ENCODE measurements around the gene NNMT.
A peak's percentile ranks its signal among the peaks of the same experiment; 100 is the strongest.

NNMT gene

DNA sequence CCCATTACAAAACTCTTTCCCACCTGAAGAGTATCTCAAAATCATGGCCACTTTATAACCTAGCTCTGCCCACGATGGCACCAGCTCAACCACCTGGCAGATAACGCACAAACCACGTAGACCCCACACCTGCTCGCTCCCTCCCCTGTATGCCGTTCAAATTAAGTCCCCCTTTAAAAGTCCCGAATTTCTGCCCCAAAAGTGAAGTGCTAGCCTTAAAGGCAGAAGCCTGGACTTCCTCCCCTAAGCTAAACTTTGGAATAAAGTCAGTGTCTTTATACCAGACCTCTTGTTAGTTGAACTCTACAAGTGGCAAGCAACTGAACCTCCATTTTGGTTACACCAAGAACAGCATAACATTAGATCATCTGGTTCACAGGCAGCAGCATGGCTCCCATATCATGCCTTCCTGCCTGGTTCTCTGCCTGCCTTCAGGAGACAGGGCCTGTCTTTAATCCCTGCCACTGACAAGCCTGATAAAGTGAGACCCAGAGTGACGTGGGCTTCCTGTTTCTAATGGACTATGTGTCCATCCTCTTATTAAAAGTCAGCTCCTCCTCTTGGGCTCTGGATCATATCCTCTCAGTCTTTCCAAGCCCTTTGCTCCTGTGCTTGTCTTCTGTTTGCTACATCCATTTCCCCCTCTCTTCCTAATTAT is 32.6 kb upstream of the NNMT start:
- DNase-seq: peak; percentile 45

DNA sequence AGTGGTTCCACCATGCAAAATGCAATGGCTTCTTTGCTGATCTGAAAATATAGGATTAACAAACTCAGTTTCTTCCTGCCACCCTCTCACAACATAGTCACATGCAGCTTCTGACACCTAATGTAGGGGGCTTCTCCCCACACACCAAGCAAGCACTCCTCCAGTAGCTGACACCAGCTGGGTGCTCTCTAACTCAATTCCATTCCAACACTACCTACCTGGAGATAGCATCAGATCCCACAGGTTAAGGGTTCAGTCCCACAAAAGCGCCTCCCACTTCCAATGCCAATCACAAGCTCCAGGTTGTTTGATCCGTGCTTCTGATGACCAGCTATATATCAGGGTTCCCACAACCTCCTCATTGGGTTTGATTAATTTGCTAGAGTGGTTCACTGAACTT is 31.8 kb upstream of the NNMT start:
- DNase-seq: no peak

DNA sequence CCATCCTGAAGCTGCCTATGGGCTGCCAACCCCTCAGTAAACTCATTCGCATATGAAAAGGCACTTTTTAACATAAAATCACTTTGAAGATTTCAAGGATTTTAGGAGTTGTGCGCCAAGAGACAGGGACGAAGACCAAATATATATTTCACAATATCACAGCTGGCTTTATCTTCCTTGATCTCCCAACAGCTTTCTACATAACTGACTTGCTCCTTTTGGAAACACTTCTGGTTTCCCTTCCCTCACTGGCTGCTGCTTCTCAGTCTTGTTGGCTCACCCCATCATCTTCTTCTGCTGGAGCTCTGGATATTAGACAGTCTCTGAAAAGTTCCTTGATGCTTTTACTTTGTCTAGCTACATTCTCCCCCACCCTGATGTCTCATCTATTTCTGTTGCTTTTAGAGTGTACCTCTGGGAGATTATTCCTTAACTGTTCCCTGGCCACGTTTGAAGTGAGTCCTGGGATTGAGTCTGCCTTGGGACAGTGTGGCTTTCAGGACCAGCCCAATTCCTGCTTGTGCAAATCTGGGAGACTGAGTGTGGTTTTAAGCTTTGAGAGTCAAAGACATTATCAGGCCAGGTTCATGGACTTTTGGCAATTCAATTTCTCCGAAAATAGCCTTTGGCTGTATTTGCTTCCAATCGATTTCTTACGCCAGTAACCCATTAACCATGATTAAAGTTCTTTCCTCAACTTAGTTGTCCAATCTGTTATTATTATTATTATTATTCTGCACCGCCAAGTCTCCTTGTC is 30.9 kb upstream of the NNMT start:
- peak; percentile 23 for DNase-seq

DNA sequence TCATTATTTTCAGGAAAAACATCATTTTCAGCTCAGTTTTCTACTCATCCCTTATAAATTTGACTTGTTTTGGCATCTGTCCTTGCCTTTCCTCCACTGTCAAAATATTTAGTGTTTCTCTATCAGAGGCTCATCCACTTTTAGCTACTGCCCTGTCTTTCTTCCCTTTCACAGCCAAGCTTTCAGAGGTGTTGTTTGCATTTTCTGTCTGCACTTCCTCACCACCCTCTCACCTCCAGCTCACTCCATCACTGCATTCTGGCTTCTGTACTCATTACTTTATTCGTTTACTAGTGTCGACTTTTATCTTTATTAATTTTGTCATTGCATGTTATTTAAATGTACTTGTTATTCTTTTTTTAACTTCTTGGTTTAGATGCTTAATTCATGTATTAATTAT is 26.7 kb upstream of the NNMT start:
- no peak for DNase-seq

DNA sequence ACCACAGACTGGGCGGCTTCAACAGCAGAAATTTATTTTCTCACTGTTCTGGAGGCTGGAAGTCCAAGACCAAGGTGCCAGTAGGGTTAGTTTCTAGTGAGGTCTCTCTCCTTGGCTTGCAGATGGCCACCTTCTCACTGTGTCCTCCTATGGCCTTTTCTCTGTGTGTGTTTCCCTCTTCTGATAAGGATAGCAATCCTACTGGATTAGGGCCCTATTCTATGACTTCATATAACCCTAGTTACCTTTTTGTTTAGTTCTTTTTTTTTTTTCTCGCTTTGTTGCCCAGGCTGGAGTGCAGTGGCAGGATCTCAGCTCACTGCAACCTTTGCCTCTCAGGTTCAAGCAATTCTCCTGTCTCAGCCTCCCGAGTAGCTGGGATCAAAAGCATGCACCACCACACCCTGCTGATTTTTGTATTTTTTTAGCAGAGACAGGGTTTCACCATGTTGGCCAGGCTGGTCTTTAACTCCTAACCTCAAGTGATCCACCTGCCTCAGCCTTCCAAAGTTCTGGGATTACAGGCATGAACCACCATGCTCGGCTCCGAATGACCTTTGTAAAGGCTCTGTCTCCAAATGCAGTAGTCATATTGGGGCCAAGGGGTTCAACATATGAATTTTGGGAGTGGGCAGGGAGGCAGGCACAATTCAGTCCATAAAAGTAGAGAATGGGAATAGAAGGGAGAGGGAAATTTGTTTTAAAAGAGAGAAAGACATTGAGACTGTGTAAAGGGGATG is 25.5 kb upstream of the NNMT start:
- no peak for DNase-seq

DNA sequence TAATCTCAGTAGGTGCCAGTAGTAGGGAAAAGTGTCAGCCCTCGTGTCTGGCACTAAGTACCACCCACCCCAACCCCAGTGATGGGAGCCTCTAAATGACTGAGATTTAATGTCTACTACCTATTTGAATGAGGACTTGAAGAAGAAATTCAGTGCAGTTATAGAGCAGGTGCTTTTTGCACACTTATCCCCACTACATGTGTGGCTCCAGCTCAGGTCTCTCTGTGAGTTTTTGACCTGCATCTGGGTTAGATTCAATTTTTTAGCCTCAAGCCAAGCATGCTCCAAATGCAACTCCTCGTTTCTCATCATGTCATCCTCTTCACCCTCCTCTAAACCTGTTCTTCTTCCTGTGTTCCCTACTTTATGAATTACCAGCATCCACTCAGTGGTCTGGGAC is 24.9 kb upstream of the NNMT start:
- DNase-seq: no peak

DNA sequence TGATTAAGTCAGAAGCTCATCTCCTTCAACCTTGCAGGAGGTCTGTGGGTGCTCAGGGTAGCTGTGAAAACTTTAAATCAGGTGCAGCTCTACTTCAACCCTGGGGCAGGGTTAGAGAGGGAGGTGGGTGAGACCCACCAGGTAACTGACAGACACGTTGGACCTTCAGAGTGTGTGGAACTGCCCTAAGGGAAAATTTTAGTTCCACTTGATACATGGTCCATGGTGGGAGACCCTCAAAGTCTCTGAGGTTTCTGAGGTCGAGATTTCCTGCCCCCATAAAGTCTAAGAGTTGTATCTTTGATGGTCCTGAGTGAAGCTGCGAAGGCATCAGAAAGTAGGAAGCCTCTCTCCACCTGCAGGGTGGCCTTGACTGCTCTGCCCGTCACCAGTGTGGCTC is 23.9 kb upstream of the NNMT start:
- DNase-seq: no peak

DNA sequence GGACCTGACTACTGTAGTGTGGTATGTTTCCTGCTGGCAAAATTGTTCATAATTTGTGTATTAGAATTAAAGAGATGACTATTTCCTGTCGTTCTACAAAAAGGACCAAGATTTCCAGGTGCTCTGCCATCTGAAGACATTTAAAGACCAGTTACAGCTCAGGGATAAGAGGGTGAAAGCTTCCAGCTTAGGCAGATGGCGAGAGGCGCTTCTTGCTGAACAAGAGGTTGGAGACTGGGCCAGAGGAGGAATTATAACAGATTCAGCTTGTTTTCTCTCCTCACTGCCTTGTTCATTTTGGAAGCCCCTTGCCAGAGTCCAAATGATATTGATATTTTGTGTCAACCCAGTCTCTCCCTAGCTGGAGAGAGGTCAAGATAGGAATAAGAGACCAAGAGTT is 23.1 kb upstream of the NNMT start:
- DNase-seq: no peak

DNA sequence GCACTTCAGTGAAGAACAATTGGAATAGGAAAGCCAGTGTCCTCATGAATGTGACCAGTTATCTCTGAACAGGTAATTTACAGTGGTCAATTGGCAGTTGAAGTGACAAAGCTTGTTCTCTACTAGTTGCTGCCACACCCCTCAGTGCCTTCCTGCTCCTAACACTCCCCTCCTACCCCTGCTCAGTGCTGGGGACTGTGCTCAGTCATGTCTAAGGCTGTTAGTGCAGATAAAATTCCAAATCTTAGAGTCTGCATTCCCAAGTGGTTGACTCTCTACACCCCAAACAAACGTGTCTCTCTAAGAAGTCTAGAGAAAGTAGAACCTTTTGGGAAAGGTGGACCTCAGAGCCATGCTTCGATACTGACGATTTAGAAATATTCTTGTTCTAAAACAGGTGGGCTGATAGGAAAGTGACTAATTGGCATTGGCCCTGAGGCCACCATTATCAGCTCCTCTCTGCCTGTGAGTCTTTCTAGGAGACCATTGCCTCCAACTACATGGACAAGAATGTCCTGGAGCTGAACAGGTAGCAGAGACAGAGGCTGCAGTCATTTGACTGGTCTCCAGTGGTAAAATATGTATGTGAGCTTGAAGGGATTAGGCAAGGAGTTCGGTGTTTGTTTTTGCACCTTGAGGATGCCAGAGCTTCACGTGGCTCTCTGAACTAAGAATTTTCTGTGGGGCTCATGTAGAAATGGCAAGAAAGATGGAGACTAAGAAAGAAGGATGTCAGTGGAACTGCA is 22.1 kb upstream of the NNMT start:
- no peak for DNase-seq

DNA sequence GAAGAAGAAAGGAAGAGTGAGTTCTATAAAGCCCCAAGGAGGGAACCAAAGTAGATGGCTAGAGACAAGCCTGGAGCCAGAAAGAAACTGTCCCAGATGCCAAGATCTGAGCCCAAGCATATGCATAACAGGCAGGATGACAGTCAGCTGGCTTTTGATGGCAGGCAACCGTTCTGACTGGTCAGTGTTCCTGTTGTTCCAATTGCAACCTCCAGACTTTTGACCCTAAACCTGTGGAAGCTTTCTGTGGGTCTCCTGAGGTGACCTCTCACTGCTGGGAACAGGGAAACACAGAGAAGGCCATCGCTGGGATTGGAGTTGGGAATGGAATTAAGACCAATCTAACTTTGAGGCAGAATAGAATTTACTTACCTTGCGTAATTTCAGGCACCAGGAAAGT is 21.6 kb upstream of the NNMT start:
- no peak for DNase-seq

DNA sequence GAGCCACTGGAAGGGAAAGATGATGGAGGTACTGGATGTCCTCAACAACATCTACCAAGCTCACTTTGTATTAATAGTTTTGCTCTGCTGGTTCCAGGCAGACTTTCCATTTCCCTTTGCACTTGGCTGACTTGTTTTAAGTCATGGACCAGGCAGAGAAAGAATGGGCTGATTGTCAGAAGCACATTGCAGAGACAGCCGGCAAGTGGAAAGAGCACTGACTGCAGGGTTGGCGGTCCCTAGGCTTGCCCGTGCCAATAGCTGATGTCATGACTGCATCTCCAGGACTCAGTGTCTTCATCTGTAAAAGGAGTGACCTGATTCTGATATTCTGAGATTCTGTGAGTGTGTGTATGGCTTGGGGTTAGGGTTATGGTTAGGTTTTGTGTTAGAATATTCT is 20.9 kb upstream of the NNMT start:
- no peak for DNase-seq

DNA sequence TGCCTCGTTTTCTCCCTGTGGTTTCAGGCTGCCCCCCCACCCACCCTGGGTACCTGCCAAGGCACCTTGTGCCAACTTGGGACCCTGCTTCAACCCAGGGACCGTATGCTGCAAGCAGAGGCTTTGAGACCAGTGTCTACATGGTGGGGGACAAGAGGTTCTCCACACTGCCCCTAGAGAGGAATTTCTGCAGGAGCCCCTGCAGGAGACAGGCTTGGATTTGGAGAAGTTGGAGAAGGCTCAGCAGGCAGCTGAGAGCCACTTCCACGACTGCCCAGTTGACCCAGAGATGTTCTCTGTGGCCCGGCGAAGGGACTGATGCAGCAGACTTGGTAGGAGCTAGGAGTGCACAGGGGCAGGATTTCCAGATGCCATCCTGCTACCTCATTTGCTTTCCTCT is 20.1 kb upstream of the NNMT start:
- no peak for DNase-seq

DNA sequence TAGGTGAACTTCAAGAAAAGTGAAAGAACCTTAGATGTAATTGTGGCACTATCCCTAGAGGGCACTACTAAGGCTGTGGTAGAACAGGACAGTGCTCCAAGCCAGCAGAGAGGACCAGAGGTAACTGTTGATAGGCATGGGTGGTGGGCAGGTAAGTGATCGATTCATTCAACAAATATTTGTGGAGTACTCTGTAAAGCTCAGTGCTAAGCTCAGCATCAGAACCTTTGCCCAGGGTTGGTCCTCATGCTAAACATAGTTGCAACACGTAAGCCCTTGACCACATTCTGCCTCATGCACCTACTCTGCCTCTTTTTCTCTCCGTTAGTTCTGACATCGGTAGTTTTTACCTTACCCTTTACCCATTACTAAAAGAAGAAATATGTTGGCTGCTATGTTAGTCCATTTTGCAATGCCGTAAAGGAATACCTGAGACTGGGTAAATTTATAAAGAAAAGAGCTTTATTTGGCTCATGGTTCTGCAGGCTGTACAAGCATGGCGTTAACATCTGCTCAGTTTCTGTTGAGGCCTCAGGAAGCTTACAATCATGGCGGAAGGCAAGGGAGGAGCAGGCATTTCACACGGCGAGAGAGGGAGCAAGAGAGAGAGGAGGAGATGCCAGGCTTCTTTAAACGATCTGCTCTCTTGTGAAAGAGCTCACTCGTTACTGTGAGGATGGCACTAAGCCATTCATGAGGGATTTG is 18.4 kb upstream of the NNMT start:
- DNase-seq: no peak

DNA sequence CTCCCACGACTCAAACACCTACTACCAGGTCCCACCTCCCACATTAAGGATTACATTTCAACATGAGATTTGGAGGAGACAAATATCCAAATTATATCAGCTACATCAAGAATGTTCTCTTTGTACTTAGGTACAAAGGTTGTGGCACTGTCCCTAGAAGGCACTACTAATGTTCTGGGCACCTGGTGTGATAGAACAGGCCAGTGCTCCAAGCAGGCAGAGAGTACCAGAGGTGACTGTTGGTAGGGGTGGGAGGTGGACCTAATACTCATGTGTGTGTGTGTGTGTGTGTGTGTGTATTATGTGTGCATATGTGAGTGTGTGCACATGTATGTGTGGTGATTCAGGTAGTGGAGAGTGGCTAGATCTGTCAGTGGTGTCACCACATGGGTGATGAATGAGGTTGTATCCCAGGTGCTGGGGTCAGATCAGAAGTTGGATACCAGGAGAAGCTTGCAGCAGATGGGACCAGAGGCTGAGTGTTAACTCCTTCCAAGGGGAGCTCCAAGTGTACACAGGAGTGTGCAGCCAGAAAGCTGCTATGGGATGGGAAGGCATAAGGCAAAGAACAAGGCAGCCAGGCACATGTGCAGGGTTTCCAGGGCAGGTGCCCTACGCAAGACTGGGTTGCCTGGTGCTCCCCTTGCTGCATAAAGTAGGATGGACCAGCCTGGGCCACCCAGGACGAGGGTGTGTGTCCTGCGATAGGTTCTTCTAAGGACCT is 17.7 kb upstream of the NNMT start:
- no peak for DNase-seq

DNA sequence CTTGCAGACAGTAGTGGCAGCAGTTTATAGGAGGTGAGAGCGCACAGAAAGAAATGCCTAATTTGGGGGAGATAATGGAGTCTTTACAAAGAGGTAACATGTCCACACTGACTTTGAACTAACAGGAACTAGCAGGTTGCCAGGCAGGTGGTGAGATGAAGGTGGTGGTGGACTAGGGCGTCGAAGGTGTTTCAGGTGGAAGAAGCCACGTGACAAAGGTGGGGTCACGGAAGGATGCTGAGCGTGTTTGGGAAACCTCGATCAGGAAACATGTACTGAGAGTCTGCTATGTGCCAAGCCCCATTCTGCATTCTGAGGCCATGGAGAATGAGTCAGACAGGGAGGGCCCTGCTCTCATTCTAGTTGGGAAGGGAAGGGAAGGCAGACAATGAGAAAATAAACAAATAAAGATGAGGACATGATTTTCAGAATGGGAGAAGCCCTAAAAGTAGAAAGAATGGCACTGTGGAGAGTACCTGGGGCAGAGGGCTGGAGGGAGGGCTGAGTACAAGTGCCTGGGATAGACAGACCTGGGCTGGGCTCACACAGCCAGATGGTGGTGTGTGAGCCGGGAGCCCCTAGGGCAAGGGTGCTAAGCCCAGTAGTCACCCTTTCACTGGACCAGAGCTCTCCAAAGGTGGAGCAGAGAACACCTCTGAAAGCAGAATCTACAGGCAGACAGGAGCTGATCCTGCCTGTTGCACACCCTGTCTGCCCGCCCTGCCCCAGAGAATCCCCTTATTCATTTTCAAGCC is 16.2 kb upstream of the NNMT start:
- no peak for DNase-seq

DNA sequence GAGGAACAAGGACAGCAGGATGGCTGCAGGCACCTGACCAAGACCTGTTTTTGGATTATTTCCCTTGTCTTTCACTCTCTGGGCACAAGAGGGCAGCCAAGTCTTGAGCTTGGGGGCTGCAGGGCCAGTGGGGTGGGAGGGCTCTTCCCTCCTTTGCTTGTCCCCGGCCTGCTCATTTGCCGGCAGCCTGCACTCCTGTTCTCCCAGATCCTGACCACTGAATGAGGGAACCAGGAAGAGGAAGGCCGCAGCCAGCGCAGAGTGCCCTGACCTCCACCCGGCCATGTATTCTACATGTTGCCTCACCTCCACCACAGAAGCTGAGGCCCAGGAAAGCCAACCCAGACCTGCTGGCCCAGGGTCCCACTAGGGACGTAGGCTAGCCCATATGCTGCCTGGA is 15.5 kb upstream of the NNMT start:
- DNase-seq: peak; percentile 85

DNA sequence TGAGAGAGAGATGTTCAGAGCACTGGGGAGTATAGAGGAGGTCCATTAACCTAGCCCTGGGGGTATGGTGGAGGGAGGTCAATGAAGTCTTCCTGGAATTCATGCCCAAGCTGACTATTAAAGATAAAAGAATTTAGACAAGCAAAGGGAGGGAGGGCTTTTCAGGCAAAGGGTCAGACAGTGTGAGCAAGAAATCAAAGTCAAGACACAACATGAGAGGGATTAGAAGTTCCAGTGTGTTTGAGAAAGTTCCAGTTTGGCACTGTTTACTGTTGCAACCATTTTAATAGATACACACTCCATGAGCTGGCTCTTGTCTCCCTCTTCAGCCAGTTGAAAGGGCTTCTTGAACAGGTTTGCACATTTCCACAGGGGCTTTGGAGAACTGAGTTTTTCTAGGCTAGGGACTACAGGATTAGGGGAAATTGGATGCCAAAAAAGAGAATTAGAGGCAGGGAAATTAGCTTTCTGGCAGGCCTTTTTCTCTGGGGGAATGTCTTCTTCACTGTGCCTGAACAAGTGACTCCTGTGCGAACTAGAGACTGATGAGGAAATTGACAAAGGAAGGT is 14.7 kb upstream of the NNMT start:
- DNase-seq: no peak

DNA sequence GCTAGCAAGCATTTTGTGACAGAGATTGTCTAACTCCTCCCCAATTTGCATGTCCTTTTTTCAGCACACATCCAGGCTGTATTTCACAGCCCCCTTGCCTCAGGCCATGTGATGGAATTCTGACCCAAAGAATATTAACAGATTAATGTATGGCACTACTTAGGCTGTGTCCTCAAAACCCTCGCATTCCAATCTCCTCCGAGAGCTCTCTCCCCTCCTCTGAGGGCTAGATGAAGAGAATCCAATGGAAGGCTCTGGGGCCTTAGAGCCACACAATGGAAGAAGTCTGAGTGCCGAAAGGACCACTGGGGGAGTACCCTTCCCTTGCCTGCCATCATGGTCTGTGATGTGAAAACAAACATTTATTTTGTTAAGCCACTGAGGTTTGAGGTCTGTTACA is 13.7 kb upstream of the NNMT start:
- peak; percentile 31 for DNase-seq

DNA sequence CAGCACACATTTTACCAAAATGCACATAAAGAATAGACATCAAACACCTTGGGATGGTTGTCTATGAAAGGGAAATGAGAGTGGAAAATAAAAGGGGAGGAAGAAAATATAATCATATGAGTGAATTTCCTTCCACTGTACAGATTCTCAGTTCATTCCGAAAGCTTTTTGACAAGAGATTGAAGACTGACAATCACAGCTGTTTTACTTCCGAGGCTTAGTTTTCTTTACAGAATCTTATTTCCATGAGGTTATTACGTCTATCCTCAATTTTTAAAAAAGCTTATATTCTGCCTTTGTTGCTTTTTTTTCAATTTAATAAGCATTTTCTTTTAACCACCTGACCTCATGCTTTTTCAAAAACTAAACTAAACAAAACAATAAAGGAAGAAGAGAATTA is 12.8 kb upstream of the NNMT start:
- no peak for DNase-seq

DNA sequence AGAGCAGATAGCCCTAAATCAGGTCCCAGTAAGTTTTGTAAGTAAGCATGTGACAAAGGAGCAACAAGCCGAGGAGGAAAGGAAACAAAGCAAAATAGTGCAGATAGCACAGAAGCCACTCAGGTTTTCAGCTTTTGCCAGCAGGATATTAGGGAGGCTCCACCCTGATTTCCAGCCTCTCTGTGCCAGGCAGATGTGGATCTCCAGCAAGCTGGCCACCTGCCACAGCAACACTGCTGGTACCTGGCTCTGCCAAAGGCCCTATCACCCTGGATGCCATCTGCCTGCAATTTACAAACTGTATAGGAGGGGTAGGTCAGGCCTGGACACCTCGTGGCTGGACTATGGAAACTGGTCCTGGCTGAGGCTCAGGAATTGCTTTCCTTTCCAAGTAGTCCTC is 12.2 kb upstream of the NNMT start:
- no peak for DNase-seq

DNA sequence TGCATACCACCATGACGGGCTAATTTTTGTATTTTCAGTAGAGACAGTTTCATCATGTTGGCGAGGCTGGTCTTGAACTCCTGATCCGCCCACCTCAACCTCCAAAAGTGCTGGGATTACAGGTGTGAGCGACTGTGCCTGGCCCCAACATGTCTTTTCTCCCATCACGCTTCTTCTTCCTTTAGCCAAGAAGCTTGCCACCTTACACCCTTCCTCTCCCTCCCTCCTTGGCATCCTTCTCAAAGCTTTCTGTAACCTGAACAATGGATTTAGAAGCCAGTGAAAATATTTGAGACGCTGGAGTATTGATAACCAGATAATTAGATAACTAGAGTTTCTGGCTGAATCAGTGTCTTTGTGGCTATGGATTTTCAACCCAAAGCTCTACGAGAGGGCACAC is 11.3 kb upstream of the NNMT start:
- no peak for DNase-seq
